ENCODE results near the gene BEND5. TPM values are rescaled to one million over a fixed set of nuclear protein-coding genes. Genes with fewer than 3 reads are reported as not detected.

The BEND5 gene
- total and polyA plus RNA-seq, 2 of the 4 experiments (the other 2 are of a cell fraction): 1.1 to 1.3 TPM

DNA sequence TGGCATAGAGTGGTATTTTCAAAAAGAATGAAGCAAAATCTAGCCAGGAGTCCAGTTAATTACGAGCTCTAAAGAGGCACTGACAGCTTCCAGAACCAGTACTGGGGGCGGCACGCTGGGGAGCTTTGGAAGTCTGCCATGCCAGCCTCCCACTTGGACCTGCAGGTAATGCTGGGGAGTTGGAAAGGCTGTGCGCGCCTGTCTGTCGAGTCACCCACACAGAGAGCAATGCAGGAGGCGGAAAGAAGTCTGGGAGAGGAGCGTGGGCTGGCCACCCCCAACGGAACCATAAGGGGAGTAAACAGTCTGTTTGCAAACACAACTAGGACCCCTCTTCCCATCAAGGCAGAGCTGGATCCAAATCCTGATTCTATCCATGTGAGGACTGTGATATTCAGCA is 84.5 kb downstream of the BEND5 start:
- no peak overlapping the region for H3K27ac ChIP-seq (ENCODE audit: insufficient read depth, low read length)
- H3K4me2 ChIP-seq (ENCODE audit: low read depth, low read length): no peak overlapping the region
- intact Hi-C loops (cut with micrococcal nuclease): no loop called here
- no peak for ATAC-seq (ENCODE audit: low read depth)
- no peak overlapping the region for H3K23ac ChIP-seq (ENCODE audit: low read depth, low read length)
- H4K5ac ChIP-seq (ENCODE audit: low read depth, low read length): no peak overlapping the region
- H2BK120ac ChIP-seq (ENCODE audit: low read depth, low read length): no peak overlapping the region
- no peak overlapping the region for H3K4me3 ChIP-seq (ENCODE audit: insufficient read depth, low read depth, low read length)
- H3K18ac ChIP-seq (ENCODE audit: low read depth, low read length): no peak overlapping the region
- no peaks in the 10 kb centered on the region for H4K20me1 ChIP-seq (ENCODE audit: insufficient read depth, low read length)
- no peaks in the 10 kb centered on the region for H3K4me1 ChIP-seq (ENCODE audit: control insufficient read depth, insufficient read depth, low read length)
- no peak overlapping the region for H2BK20ac ChIP-seq (ENCODE audit: low read depth, low read length)
- H2AFZ ChIP-seq (replicated peaks; ENCODE audit: low read length, poor library complexity): no peak overlapping the region
- no peaks in the 10 kb centered on the region for H3K79me1 ChIP-seq (ENCODE audit: low read depth in 1 of 2, low read length in 2 of 2)
- no peak overlapping the region for H3K14ac ChIP-seq (replicated peaks; ENCODE audit: low read depth, low read length)
- H3K9me3 ChIP-seq (ENCODE audit: control insufficient read depth, insufficient read depth, low read length): no peaks in the 10 kb centered on the region
- no peak overlapping the region for H2BK15ac ChIP-seq (ENCODE audit: low read depth, low read length)
- H4K8ac ChIP-seq (ENCODE audit: low read depth in 2 of 2, low read length in 2 of 2): no peak overlapping the region
- no peak overlapping the region for H2BK5ac ChIP-seq (ENCODE audit: low read depth, low read length, poor library complexity, severe bottlenecking)
- no peak overlapping the region for H3K9ac ChIP-seq (ENCODE audit: low read depth, low read length)
- no peak overlapping the region for H3K56ac ChIP-seq (ENCODE audit: extremely low read depth, insufficient read depth, low read length)
- in situ Hi-C loops (cut with MboI; ENCODE audit: low sequenced_read_pairs): loop anchor here (25.0 kb wide), 1 partner anchor 580 kb away; no protein-coding TSS in a partner anchor
- no peak overlapping the region for H4K91ac ChIP-seq (ENCODE audit: insufficient read depth, low read depth, low read length)
- 60% methylated on average over 1 of the region's 9 CpGs; no CpG with 5 or more reads in 1 of the 2 experiments for WGBS, 2 experiments (ENCODE audit: extremely low coverage in 2 of 2, insufficient read length in 1 of 2)
- H3K4ac ChIP-seq (ENCODE audit: low read depth, low read length): no peak overlapping the region
- no peaks in the 10 kb centered on the region; the same call in 1 of the 2 replicates for H3K9me1 ChIP-seq (ENCODE audit: insufficient read depth, low read length)
- no peak for DNase-seq
- POLR2A ChIA-PET (ENCODE audit: unreplicated experiment): no interaction called here
- H3K27me3 ChIP-seq (ENCODE audit: control insufficient read depth, insufficient read depth, low read length): no peaks in the 10 kb centered on the region; the same call in 1 of the 2 replicates
- CTCF ChIA-PET: no interaction called here
- dilution Hi-C loops (cut with HindIII; ENCODE audit: low sequenced_read_pairs, unreplicated experiment): no loop called here
- no TSS peak for BruUV-seq (replicated peaks)
- H3K36me3 ChIP-seq (ENCODE audit: control insufficient read depth, insufficient read depth, low read length): no peaks in the 10 kb centered on the region
- no peak overlapping the region for H2AK9ac ChIP-seq (replicated peaks; ENCODE audit: low read depth, low read length, poor library complexity)
- TF ChIP-seq MXI1 (IDR thresholded peaks at IDR 0.05; ENCODE audit: borderline replicate concordance, low read depth, low read length) (no peak), FOS (IDR thresholded peaks at IDR 0.05; ENCODE audit: low read depth, low read length) (no peak)
- no peak overlapping the region for H2AK5ac ChIP-seq (ENCODE audit: low read depth, low read length)
